DOHH2 (cell line): ENCODE data around the gene AQP12A.
"Not testable (repeated sequence)": the region's sequence is repeated elsewhere in the genome, so short reads cannot be mapped to it uniquely, and the experiment has no call there.

Experiments used
- H3F3A ChIP-seq: fragments of 200-600 bp; sonication (generic), shearing (Covaris generic); 2 replicates; pipeline ENCODE4 v1.6.0; 2016; ENCODE audit warnings: antibody characterized with exemption, mild to moderate bottlenecking; ENCODE audit not compliant: control insufficient read depth, insufficient read depth
- H3K27ac ChIP-seq: fragments of 200-600 bp; sonication (generic); 2 replicates; pipeline ENCODE4 v1.5.1; 2014; ENCODE audit warnings: low read depth, mild to moderate bottlenecking, low read length, moderate library complexity
- H3K27me3 ChIP-seq: fragments of 200-600 bp; sonication (generic); 2 replicates; pipeline ENCODE4 v1.6.1; 2014; ENCODE audit warnings: mild to moderate bottlenecking, low read length, mixed read lengths; ENCODE audit not compliant: control insufficient read depth
- H3K36me3 ChIP-seq: fragments of 200-600 bp; sonication (generic); 2 replicates; pipeline ENCODE4 v1.6.1; 2014; ENCODE audit warnings: mild to moderate bottlenecking, low read length, moderate library complexity, mixed read lengths; ENCODE audit not compliant: control insufficient read depth
- H3K4me1 ChIP-seq: fragments of 200-600 bp; sonication (generic); 2 replicates; pipeline ENCODE4 v1.6.1; 2014; ENCODE audit warnings: mild to moderate bottlenecking, low read length, mixed read lengths; ENCODE audit not compliant: control insufficient read depth
- H3K4me2 ChIP-seq: fragments of 200-600 bp; sonication (generic); 2 replicates; pipeline ENCODE4 v1.6.0; 2014; ENCODE audit warnings: mild to moderate bottlenecking, low read length, moderate library complexity
- H3K4me3 ChIP-seq: fragments of 200-600 bp; sonication (generic); 2 replicates; pipeline ENCODE4 v1.5.1; 2014; ENCODE audit warnings: mild to moderate bottlenecking, low read length, mixed read lengths
- H3K79me2 ChIP-seq: fragments of 200-600 bp; sonication (generic); 2 replicates; pipeline ENCODE4 v1.6.1; 2014; ENCODE audit warnings: mild to moderate bottlenecking, low read length, mixed read lengths; ENCODE audit not compliant: control insufficient read depth
- H3K9me2 ChIP-seq: fragments of 200-600 bp; sonication (generic); replicated peaks from 2 replicates; pipeline ENCODE4 v1.6.1; 2014; ENCODE audit warnings: mild to moderate bottlenecking, low read length, mixed read lengths; ENCODE audit not compliant: control insufficient read depth
- H3K9me3 ChIP-seq: fragments of 200-600 bp; sonication (generic); 2 replicates; pipeline ENCODE4 v1.6.1; 2014; ENCODE audit warnings: antibody characterized with exemption, low read length, mixed read lengths; ENCODE audit not compliant: control insufficient read depth, insufficient read depth
- H4K20me1 ChIP-seq: fragments of 200-600 bp; sonication (generic); 2 replicates; pipeline ENCODE4 v1.6.0; 2014; ENCODE audit warnings: low read depth, mild to moderate bottlenecking, antibody characterized with exemption, low read length, moderate library complexity; ENCODE audit not compliant: control insufficient read depth, insufficient read depth
- CTCF ChIP-seq: fragments of 200-600 bp; sonication (generic); IDR thresholded peaks from one replicate; pipeline ENCODE4 v1.5.1; 2014; ENCODE audit warnings: antibody characterized with exemption, mild to moderate bottlenecking, low read depth, low read length; ENCODE audit not compliant: poor library complexity, severe bottlenecking
- EZH2phosphoT487 ChIP-seq: fragments of 200-600 bp; sonication (generic); IDR thresholded peaks from 2 replicates; pipeline ENCODE4 v1.6.1; 2017; ENCODE audit warnings: borderline replicate concordance, mild to moderate bottlenecking, antibody characterized with exemption, low read length, moderate library complexity, mixed read lengths

The AQP12A gene

GRCh38 chr2:240670402-240670801 is 21.3 kb upstream of the AQP12A start:
- no peaks in the 10 kb centered on the region for H3K36me3 ChIP-seq
- TF ChIP-seq EZH2phosphoT487 (no peak), CTCF (no peak)
- H3K27ac ChIP-seq, result no peak overlapping the region
- no peak overlapping the region for H3K4me2 ChIP-seq
- no peaks in the 10 kb centered on the region for H3K9me3 ChIP-seq
- H3K9me2 ChIP-seq, result no peaks in the 10 kb centered on the region
- H4K20me1 ChIP-seq, result no peaks in the 10 kb centered on the region
- H3K4me1 ChIP-seq, result no peaks in the 10 kb centered on the region
- no peak overlapping the region for H3K4me3 ChIP-seq
- H3K79me2 ChIP-seq, result no peaks in the 10 kb centered on the region
- H3K27me3 ChIP-seq, result peaks cover 10% of the 10 kb centered on the region
- H3F3A ChIP-seq, result no peaks in the 10 kb centered on the region

- H3K36me3 ChIP-seq, result no peaks in the 10 kb centered on the region
- no peak overlapping the region for H3K4me2 ChIP-seq
- peaks cover 10% of the 10 kb centered on the region for H3K27me3 ChIP-seq
- no peaks in the 10 kb centered on the region for H3K4me1 ChIP-seq
- TF ChIP-seq EZH2phosphoT487 (no peak), CTCF (no peak)
- no peak overlapping the region for H3K27ac ChIP-seq
- no peak overlapping the region for H3K4me3 ChIP-seq
- no peaks in the 10 kb centered on the region for H3K9me2 ChIP-seq
- no peaks in the 10 kb centered on the region for H3K9me3 ChIP-seq
- H3K79me2 ChIP-seq, result no peaks in the 10 kb centered on the region
- no peaks in the 10 kb centered on the region for H4K20me1 ChIP-seq
- no peaks in the 10 kb centered on the region for H3F3A ChIP-seq
Observed at GRCh38 chr2:240670950-240671349, 20.7 kb upstream of the AQP12A start.

GRCh38 chr2:240672076-240672700 is 19.5 kb upstream of the AQP12A start:
- TF ChIP-seq EZH2phosphoT487, result no peak
- no peak overlapping the region for H3K27ac ChIP-seq
- H3K27me3 ChIP-seq, result peaks cover 3% of the 10 kb centered on the region
- no peaks in the 10 kb centered on the region for H3F3A ChIP-seq
- no peaks in the 10 kb centered on the region for H3K9me2 ChIP-seq
- no peaks in the 10 kb centered on the region for H3K9me3 ChIP-seq
- no peaks in the 10 kb centered on the region for H3K79me2 ChIP-seq
- H4K20me1 ChIP-seq, result no peaks in the 10 kb centered on the region
- no peak overlapping the region for H3K4me2 ChIP-seq
- H3K36me3 ChIP-seq, result no peaks in the 10 kb centered on the region
- no peaks in the 10 kb centered on the region for H3K4me1 ChIP-seq
- H3K4me3 ChIP-seq, result no peak overlapping the region

GRCh38 chr2:240672701-240673190 is 18.9 kb upstream of the AQP12A start:
- Histone ChIP-seq H3K79me2 (no peaks in the 10 kb centered on the region), H3F3A (no peaks in the 10 kb centered on the region), H3K4me1 (no peaks in the 10 kb centered on the region), H3K4me2 (no peak overlapping the region), H3K27me3 (no peaks in the 10 kb centered on the region), H3K36me3 (no peaks in the 10 kb centered on the region), H3K27ac (no peak overlapping the region), H3K4me3 (no peak overlapping the region), H3K9me3 (no peaks in the 10 kb centered on the region), H4K20me1 (no peaks in the 10 kb centered on the region), H3K9me2 (no peaks in the 10 kb centered on the region)
- no peak for TF ChIP-seq EZH2phosphoT487
- no peak for TF ChIP-seq CTCF

GRCh38 chr2:240674461-240675184 is 17.0 kb upstream of the AQP12A start:
- not testable (repeated sequence) for H3K79me2 ChIP-seq, H3K4me1 ChIP-seq, H3K36me3 ChIP-seq, H3K27ac ChIP-seq, H3K4me3 ChIP-seq, H4K20me1 ChIP-seq, H3K9me3 ChIP-seq, H3K27me3 ChIP-seq, H3K4me2 ChIP-seq, H3K9me2 ChIP-seq, H3F3A ChIP-seq
